H1 (cell line): ENCODE results near the gene POU5F1. TPM values are rescaled to one million over a fixed set of nuclear protein-coding genes. Genes with fewer than 3 reads are reported as not detected.

Source experiments
- NRF1 ChIP-seq: IDR thresholded peaks from 2 replicates; pipeline ENCODE4 v1.6.1; 2011; ENCODE audit warnings: mild to moderate bottlenecking, low read depth, low read length, improper control_type of control experiment
- polyA plus RNA-seq, 7 experiments: library from polyadenylated mRNA; depleted of rRNA in 3 of 7; stranded (reverse) in 5 of 7; unstranded in 2 of 7; fragments of >200 nt in 5 of 7; fragments of 200-250 nt in 2 of 7; gene quantifications; 1 replicate in 5 of 7; 2 replicates in 1 of 7; 4 replicates in 1 of 7; pipeline versions ENCODE4 v1.2.1 to v1.2.3, GENCODE V29; 2011 to 2013; ENCODE audit warnings: missing spikeins in 2 of 7, mixed read lengths in 2 of 7
- total RNA-seq: library from RNA; stranded (reverse); fragmentation: NEBNext Ultra II Directional; extraction: Animal tissue kit (Norgen Biotek cat#: 25700); gene quantifications from 2 replicates; pipeline ENCODE4 v1.2.1, GENCODE V29; 2021

Gene POU5F1
- total and polyA plus RNA-seq, 2 of the 8 experiments (the other 6 are each of a cell fraction or from before 2014, with no cell fraction given) = 2,437 to 2,526 TPM

GRCh38 chr6:31138982-31139381 is 31.5 kb downstream of the POU5F1 start, which contains the start of gene PSORS1C2 (continued):
- no peak for TF ChIP-seq NRF1
